ENCODE results near the gene MYB. TPM values are rescaled to one million over a fixed set of nuclear protein-coding genes. Genes with fewer than 3 reads are reported as not detected.

The MYB gene
- total RNA-seq, 1 experiment from 2014 or later, result 8.3 TPM

- ChIA-PET CTCF (no interaction called here), POLR2A (ENCODE audit: low non-redundant PET) (no interaction called here)
- no peaks in the 10 kb centered on the region for H3K27me3 ChIP-seq (replicated peaks; ENCODE audit: insufficient read depth, low read depth, low read length, poor library complexity)
- H3K4me1 ChIP-seq (ENCODE audit: insufficient read depth, low read length, poor library complexity, severe bottlenecking), result no peaks in the 10 kb centered on the region
- peaks cover 8% of the 10 kb centered on the region for H3K36me3 ChIP-seq (ENCODE audit: insufficient read depth, low read length, poor library complexity, severe bottlenecking)
- H3K9me3 ChIP-seq (ENCODE audit: low read depth, low read length, poor library complexity, severe bottlenecking), result no peaks in the 10 kb centered on the region
- intact Hi-C loops (cut with micrococcal nuclease; ENCODE audit: unreplicated experiment), result no loop called here
- TF ChIP-seq EZH2 (IDR thresholded peaks at IDR 0.05; ENCODE audit: borderline replicate concordance, low read depth, low read length, poor library complexity, severe bottlenecking), result no peak
- TF ChIP-seq CTCF (conservative IDR thresholded peaks at IDR 0.05; ENCODE audit: low read depth, low read length), result no peak
- no TSS peak for BruUV-seq (replicated peaks)
- no peak overlapping the region for H3K4me3 ChIP-seq (ENCODE audit: low read depth, low read length, poor library complexity, severe bottlenecking)
- no peak overlapping the region for H3K27ac ChIP-seq (ENCODE audit: low read depth, low read length, poor library complexity, severe bottlenecking)
- DNase-seq (ENCODE audit: low spot score), result no peak
These were observed 7.6 kb downstream of the MYB start for GRCh38 chr6:135188718-135189117.

GRCh38 chr6:135189344-135189743 is 8.2 kb downstream of the MYB start:
- intact Hi-C loops (cut with micrococcal nuclease; ENCODE audit: unreplicated experiment), result no loop called here
- no peak overlapping the region for H3K4me3 ChIP-seq (ENCODE audit: low read depth, low read length, poor library complexity, severe bottlenecking)
- H3K9me3 ChIP-seq (ENCODE audit: low read depth, low read length, poor library complexity, severe bottlenecking), result no peaks in the 10 kb centered on the region
- TF ChIP-seq CTCF (conservative IDR thresholded peaks at IDR 0.05; ENCODE audit: low read depth, low read length), result no peak
- no peak for TF ChIP-seq EZH2 (IDR thresholded peaks at IDR 0.05; ENCODE audit: borderline replicate concordance, low read depth, low read length, poor library complexity, severe bottlenecking)
- BruUV-seq (replicated peaks), result no TSS peak
- H3K27me3 ChIP-seq (replicated peaks; ENCODE audit: insufficient read depth, low read depth, low read length, poor library complexity), result no peaks in the 10 kb centered on the region
- no peak for DNase-seq (ENCODE audit: low spot score)
- POLR2A ChIA-PET (ENCODE audit: low non-redundant PET), result no interaction called here
- no peak overlapping the region for H3K27ac ChIP-seq (ENCODE audit: low read depth, low read length, poor library complexity, severe bottlenecking)
- no peaks in the 10 kb centered on the region for H3K4me1 ChIP-seq (ENCODE audit: insufficient read depth, low read length, poor library complexity, severe bottlenecking)
- CTCF ChIA-PET, result no interaction called here
- peaks cover 14% of the 10 kb centered on the region for H3K36me3 ChIP-seq (ENCODE audit: insufficient read depth, low read length, poor library complexity, severe bottlenecking)

GRCh38 chr6:135191508-135192255 is 10.6 kb downstream of the MYB start:
- TF ChIP-seq EZH2 (IDR thresholded peaks at IDR 0.05; ENCODE audit: borderline replicate concordance, low read depth, low read length, poor library complexity, severe bottlenecking) (no peak), CTCF (conservative IDR thresholded peaks at IDR 0.05; ENCODE audit: low read depth, low read length) (no peak)
- H3K27me3 ChIP-seq (replicated peaks; ENCODE audit: insufficient read depth, low read depth, low read length, poor library complexity), result no peaks in the 10 kb centered on the region
- intact Hi-C loops (cut with micrococcal nuclease; ENCODE audit: unreplicated experiment), result no loop called here
- H3K9me3 ChIP-seq (ENCODE audit: low read depth, low read length, poor library complexity, severe bottlenecking), result no peaks in the 10 kb centered on the region
- CTCF ChIA-PET, result no interaction called here
- DNase-seq (ENCODE audit: low spot score), result no peak
- H3K36me3 ChIP-seq (ENCODE audit: insufficient read depth, low read length, poor library complexity, severe bottlenecking), result peaks cover 16% of the 10 kb centered on the region
- no peak overlapping the region for H3K4me3 ChIP-seq (ENCODE audit: low read depth, low read length, poor library complexity, severe bottlenecking)
- H3K27ac ChIP-seq (ENCODE audit: low read depth, low read length, poor library complexity, severe bottlenecking), result no peak overlapping the region
- no TSS peak for BruUV-seq (replicated peaks)
- H3K4me1 ChIP-seq (ENCODE audit: insufficient read depth, low read length, poor library complexity, severe bottlenecking), result no peaks in the 10 kb centered on the region
- POLR2A ChIA-PET (ENCODE audit: low non-redundant PET), result no interaction called here
